ENCODE measurements around the gene DDX25. TPM values are rescaled to one million over a fixed set of nuclear protein-coding genes. Genes with fewer than 3 reads are reported as not detected.

Gene DDX25
- total RNA-seq, 4 donors from 2014 or later, result 0.08 TPM; not detected in 3

- Histone ChIP-seq H3K9me3 (no peaks in the 10 kb centered on the region), H3K36me3 (no peaks in the 10 kb centered on the region), H3K4me1 (peaks cover 0 to 5% (median 0%) of the 10 kb centered on the region in 3 donors), H3K4me3 (no peak overlapping the region), H3K27ac (no peak overlapping the region), H3K27me3 (no peaks in the 10 kb centered on the region)
- ATAC-seq, result no peak
- TF ChIP-seq EP300 (IDR thresholded peaks at IDR 0.05) (no peak), POLR2A (IDR thresholded peaks at IDR 0.05) (no peak), CTCF (IDR thresholded peaks at IDR 0.05) (no peak)
Measured at GRCh38 chr11:125872138-125872491, 32.2 kb upstream of the DDX25 start.

GRCh38 chr11:125873881-125874555 is 30.3 kb upstream of the DDX25 start:
- Histone ChIP-seq H3K27me3 (no peaks in the 10 kb centered on the region), H3K9me3 (no peaks in the 10 kb centered on the region), H3K27ac (no peak overlapping the region), H3K4me1 (peaks cover 0 to 5% (median 0%) of the 10 kb centered on the region in 3 donors), H3K4me3 (no peak overlapping the region), H3K36me3 (no peaks in the 10 kb centered on the region)
- no peak for ATAC-seq
- TF ChIP-seq POLR2A (IDR thresholded peaks at IDR 0.05) (no peak), EP300 (IDR thresholded peaks at IDR 0.05) (no peak), CTCF (IDR thresholded peaks at IDR 0.05) (no peak), POLR2AphosphoS5 (IDR thresholded peaks at IDR 0.05) (no peak)
- 40 to 67% methylated on average over 1 to 11 of the region's 20 CpGs for WGBS, 2 donors (ENCODE audit: low coverage in 1 of 2)

- 5 to 7% methylated on average over 6 to 8 of the region's 8 CpGs for WGBS, 2 donors (ENCODE audit: low coverage in 1 of 2)
- Histone ChIP-seq H3K27me3 (no peaks in the 10 kb centered on the region), H3K4me3 (no peak overlapping the region), H3K9me3 (no peaks in the 10 kb centered on the region), H3K27ac (no peak overlapping the region), H3K36me3 (no peaks in the 10 kb centered on the region), H3K4me1 (peaks cover 0 to 5% (median 0%) of the 10 kb centered on the region in 3 donors)
- TF ChIP-seq POLR2AphosphoS5 (IDR thresholded peaks at IDR 0.05) (no peak), CTCF (IDR thresholded peaks at IDR 0.05) (peak; percentile 53 to 74 (median 68)), EP300 (IDR thresholded peaks at IDR 0.05) (no peak), POLR2A (IDR thresholded peaks at IDR 0.05) (no peak)
- ATAC-seq, result peak; percentile 72
Measured at GRCh38 chr11:125874556-125875124, 29.7 kb upstream of the DDX25 start.

- H3K36me3 ChIP-seq, result no peaks in the 10 kb centered on the region
- H3K27me3 ChIP-seq, result no peaks in the 10 kb centered on the region
- TF ChIP-seq POLR2AphosphoS5 (IDR thresholded peaks at IDR 0.05) (no peak), EP300 (IDR thresholded peaks at IDR 0.05) (no peak), CTCF (IDR thresholded peaks at IDR 0.05) (no peak), POLR2A (IDR thresholded peaks at IDR 0.05) (no peak)
- peaks cover 0 to 3% (median 0%) of the 10 kb centered on the region in 3 donors for H3K4me1 ChIP-seq
- no peak overlapping the region for H3K4me3 ChIP-seq
- no peak for ATAC-seq
- WGBS, 2 donors (ENCODE audit: low coverage in 1 of 2), result 50 to 76% methylated on average over 1 of the region's 1 CpG
- H3K27ac ChIP-seq, result no peak overlapping the region
- H3K9me3 ChIP-seq, result no peaks in the 10 kb centered on the region
Measured at GRCh38 chr11:125881291-125881690, 23.0 kb upstream of the DDX25 start.

- no peak for TF ChIP-seq EP300 (IDR thresholded peaks at IDR 0.05)
- H3K36me3 ChIP-seq, result no peaks in the 10 kb centered on the region
- H3K4me3 ChIP-seq, result no peak overlapping the region
- WGBS, 2 donors (ENCODE audit: low coverage in 1 of 2), result 82 to 100% methylated on average over 5 to 8 of the region's 8 CpGs
- no peaks in the 10 kb centered on the region for H3K27me3 ChIP-seq
- H3K9me3 ChIP-seq, result no peaks in the 10 kb centered on the region
- peaks cover 0 to 16% (median 0%) of the 10 kb centered on the region in 3 donors for H3K4me1 ChIP-seq
- ATAC-seq, result no peak
- H3K27ac ChIP-seq, result no peak overlapping the region
Measured at GRCh38 chr11:125883375-125883774, 20.9 kb upstream of the DDX25 start.

All from gastroesophageal sphincter (tissue), 4 donors.